ENCODE results near the gene UNC5C. TPM values are rescaled to one million over a fixed set of nuclear protein-coding genes. Genes with fewer than 3 reads are reported as not detected.

The UNC5C gene
- total and polyA plus RNA-seq, 2 of the 8 experiments (the other 6 are each of a cell fraction or from before 2014, with no cell fraction given): 0.30 to 1.3 TPM

- TF ChIP-seq, protein P1, sequence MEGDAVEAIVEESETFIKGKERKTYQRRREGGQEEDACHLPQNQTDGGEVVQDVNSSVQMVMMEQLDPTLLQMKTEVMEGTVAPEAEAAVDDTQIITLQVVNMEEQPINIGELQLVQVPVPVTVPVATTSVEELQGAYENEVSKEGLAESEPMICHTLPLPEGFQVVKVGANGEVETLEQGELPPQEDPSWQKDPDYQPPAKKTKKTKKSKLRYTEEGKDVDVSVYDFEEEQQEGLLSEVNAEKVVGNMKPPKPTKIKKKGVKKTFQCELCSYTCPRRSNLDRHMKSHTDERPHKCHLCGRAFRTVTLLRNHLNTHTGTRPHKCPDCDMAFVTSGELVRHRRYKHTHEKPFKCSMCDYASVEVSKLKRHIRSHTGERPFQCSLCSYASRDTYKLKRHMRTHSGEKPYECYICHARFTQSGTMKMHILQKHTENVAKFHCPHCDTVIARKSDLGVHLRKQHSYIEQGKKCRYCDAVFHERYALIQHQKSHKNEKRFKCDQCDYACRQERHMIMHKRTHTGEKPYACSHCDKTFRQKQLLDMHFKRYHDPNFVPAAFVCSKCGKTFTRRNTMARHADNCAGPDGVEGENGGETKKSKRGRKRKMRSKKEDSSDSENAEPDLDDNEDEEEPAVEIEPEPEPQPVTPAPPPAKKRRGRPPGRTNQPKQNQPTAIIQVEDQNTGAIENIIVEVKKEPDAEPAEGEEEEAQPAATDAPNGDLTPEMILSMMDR (IDR thresholded peaks at IDR 0.05; ENCODE audit: control extremely low read depth in 1 of 3, insufficient read depth in 1 of 3, low read depth in 1 of 3, low read length in 3 of 3): no peak
These were observed 331.6 kb downstream of the UNC5C start (continued) for GRCh38 chr4:95217197-95217596.
